Stimulated activated CD8-positive, alpha-beta memory T cell treated with anti-CD3 and anti-CD28 coated beads, Interleukin-4, amount 100 ng/mL, for 48 hours (primary cell): ENCODE measurements around the gene RCN1.
"Not testable (repeated sequence)": the region's sequence is repeated elsewhere in the genome, so short reads cannot be mapped to it uniquely, and the experiment has no call there.

Experiments used
- DNase-seq: peaks from one replicate; pipeline ENCODE4 v3.0.0-alpha.2; 2020

Gene RCN1

GRCh38 chr11:32090545-32091370, at the start of gene RCN1:
TSS of gene RCN1 (plus strand) at chr11:32091074. CDS start at chr11:32091197, 123 bp downstream.
- peak; percentile 57 for DNase-seq

- DNase-seq = no peak
These were observed 47.1 kb upstream of the RCN1 start for GRCh38 chr11:32043737-32044136.

- DNase-seq = no peak
These were observed 46.6 kb upstream of the RCN1 start for GRCh38 chr11:32044158-32044863.

GRCh38 chr11:32045456-32045855, 45.4 kb upstream of the RCN1 start:
- DNase-seq = no peak

GRCh38 chr11:32050264-32050663, 40.6 kb upstream of the RCN1 start:
- DNase-seq = no peak

GRCh38 chr11:32052215-32052614, 38.7 kb upstream of the RCN1 start:
- peak; percentile 72 for DNase-seq

GRCh38 chr11:32053151-32053888, 37.6 kb upstream of the RCN1 start:
- no peak for DNase-seq

GRCh38 chr11:32055861-32056260, 35.0 kb upstream of the RCN1 start:
- no peak for DNase-seq

GRCh38 chr11:32056438-32056837, 34.4 kb upstream of the RCN1 start:
- DNase-seq = no peak

GRCh38 chr11:32059686-32060462, 31.0 kb upstream of the RCN1 start:
- DNase-seq = no peak

GRCh38 chr11:32062540-32062939, 28.3 kb upstream of the RCN1 start:
- DNase-seq = no peak

GRCh38 chr11:32063031-32063430, 27.8 kb upstream of the RCN1 start:
- not testable (repeated sequence) for DNase-seq

GRCh38 chr11:32065865-32066629, 24.8 kb upstream of the RCN1 start:
- DNase-seq = no peak

GRCh38 chr11:32068134-32068870, 22.6 kb upstream of the RCN1 start:
- DNase-seq = no peak

GRCh38 chr11:32069361-32070058, 21.4 kb upstream of the RCN1 start:
- no peak for DNase-seq

- DNase-seq = no peak
These were observed 20.2 kb upstream of the RCN1 start for GRCh38 chr11:32070692-32071091.

- DNase-seq = no peak
These were observed 19.1 kb upstream of the RCN1 start for GRCh38 chr11:32071811-32072210.

- no peak for DNase-seq
These were observed 17.8 kb upstream of the RCN1 start for GRCh38 chr11:32072872-32073643.

- no peak for DNase-seq
These were observed 17.2 kb upstream of the RCN1 start for GRCh38 chr11:32073644-32074026.

GRCh38 chr11:32079553-32079952, 11.3 kb upstream of the RCN1 start:
- no peak for DNase-seq
